GM13976 (cell line): ENCODE measurements around the gene COTL1.

Source experiments
- DNase-seq: peaks from one replicate; pipeline ENCODE4 v3.0.0; 2012; ENCODE audit warnings: low spot score
- in situ Hi-C: fragments of 300-500 bp; cut with MboI; formaldehyde crosslinking; loops from one replicate; pipeline ENCODE4 v1.12.0; 2022; ENCODE audit warnings: low sequenced_read_pairs, mixed read lengths, inconsistent platforms; ENCODE audit not compliant: unreplicated experiment
- TF ChIP-seq, protein P1 (sequence below): IDR thresholded peaks from 2 replicates; pipeline ENCODE4 v1.5.1; 2012; ENCODE audit warnings: borderline replicate concordance, mild to moderate bottlenecking; ENCODE audit not compliant: insufficient read depth; ENCODE audit errors: extremely low read depth, missing control alignments, control extremely low read depth

COTL1 gene

DNA sequence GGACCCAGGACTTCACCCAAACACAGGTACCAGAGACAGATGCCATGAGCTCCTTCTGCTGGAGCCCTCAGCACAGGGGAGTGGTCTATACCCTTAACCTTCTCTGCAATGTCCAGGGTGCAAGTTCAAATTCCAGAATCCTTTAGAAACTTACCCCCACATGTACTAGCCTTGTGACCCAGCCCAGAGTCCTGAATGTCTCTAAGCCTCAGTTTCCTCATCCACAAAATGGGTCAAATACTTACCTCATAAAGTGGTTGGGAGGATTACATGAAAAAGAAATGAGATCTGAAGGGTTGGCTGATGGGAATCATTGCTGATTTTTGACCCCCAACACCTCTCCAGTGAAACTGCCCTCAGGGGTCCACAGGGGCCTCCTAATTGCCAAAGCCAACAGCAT lies 21.7 kb downstream of the COTL1 start:
- no peak for DNase-seq
- TF ChIP-seq, protein P1, sequence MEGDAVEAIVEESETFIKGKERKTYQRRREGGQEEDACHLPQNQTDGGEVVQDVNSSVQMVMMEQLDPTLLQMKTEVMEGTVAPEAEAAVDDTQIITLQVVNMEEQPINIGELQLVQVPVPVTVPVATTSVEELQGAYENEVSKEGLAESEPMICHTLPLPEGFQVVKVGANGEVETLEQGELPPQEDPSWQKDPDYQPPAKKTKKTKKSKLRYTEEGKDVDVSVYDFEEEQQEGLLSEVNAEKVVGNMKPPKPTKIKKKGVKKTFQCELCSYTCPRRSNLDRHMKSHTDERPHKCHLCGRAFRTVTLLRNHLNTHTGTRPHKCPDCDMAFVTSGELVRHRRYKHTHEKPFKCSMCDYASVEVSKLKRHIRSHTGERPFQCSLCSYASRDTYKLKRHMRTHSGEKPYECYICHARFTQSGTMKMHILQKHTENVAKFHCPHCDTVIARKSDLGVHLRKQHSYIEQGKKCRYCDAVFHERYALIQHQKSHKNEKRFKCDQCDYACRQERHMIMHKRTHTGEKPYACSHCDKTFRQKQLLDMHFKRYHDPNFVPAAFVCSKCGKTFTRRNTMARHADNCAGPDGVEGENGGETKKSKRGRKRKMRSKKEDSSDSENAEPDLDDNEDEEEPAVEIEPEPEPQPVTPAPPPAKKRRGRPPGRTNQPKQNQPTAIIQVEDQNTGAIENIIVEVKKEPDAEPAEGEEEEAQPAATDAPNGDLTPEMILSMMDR, result no peak
- in situ Hi-C loops, result no loop called here

DNA sequence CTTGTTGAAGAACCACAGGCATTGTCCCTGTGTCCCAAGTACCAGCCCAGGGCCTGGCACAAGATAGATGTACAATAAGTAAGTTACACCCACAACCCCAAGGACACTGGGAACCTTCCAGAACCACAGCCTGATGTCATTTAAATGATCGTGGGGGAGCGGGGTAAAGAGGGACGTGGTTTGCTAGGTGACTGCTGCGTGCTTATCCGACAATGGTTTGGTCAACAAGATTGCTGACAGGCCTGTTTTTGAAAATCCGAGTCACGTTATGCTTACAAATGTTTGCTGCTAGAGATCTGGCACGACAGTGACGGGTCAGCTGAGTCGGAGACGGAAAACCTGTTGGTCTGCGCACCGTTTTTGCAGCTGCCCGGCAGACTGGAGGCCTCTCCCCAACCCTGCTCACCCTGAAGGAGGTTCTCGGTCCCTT lies 22.8 kb downstream of the COTL1 start:
- DNase-seq, result no peak
- TF ChIP-seq, protein P1, result no peak
- in situ Hi-C loops, result no loop called here

DNA sequence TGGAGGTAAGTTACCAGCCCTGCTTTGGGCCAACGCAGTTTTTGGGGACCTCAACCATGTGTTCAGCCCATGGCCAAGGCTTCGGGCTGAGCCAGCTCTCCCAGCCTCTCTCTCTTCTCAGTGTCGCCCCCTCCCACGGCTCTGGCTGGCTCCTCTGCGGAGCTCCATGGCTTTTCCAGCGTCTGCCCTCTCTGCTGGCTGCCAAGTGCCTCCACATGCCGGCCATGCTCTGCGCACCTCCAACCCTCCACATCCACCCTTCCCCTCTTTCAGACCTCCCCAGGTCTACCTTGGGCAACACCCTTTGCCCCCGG lies 23.2 kb downstream of the COTL1 start:
- in situ Hi-C loops, result no loop called here
- TF ChIP-seq, protein P1, result no peak
- DNase-seq, result no peak

DNA sequence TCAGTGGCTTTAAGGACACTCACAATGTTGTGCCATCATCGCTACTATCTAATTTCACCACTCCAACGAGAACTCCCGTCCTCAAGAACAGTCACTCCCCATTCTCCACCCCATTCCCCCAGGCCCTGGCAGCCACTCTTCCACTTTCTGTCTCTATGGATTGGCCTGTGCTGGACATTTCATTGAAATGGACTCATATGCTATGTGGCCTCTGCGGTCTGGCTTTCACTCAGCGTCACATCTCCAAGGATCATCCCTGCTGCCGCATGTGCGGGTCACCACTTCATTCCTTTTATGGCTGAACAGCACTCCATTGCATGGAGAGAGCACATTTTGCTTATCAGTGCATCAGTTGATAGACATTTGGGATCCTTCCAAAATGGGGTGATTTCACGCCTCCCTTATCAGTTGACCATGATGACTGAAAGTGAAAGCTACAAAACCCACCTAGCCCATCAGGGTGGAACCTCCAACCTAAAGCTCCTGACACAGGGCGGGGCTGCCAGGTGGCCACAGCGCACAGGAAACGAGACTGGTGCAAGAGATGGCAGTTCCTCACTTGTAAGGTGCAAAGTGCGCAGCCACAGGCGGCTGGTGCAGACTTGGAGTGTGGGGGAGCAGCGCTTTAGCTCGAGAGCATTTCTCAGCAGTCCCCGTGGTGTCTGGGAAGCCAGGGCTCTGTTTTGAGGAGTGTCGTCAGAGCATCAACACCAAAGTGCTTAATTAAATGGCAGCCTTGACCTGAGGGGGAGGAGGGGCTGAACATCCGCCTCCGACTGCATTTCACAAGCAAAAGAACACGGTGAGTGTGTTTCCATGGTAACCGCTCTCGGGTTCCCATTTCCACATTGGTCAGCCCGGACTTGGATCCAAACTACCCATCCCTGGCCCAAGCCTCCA lies 23.8 kb downstream of the COTL1 start:
- in situ Hi-C loops, result no loop called here
- peak; percentile 88 for DNase-seq

DNA sequence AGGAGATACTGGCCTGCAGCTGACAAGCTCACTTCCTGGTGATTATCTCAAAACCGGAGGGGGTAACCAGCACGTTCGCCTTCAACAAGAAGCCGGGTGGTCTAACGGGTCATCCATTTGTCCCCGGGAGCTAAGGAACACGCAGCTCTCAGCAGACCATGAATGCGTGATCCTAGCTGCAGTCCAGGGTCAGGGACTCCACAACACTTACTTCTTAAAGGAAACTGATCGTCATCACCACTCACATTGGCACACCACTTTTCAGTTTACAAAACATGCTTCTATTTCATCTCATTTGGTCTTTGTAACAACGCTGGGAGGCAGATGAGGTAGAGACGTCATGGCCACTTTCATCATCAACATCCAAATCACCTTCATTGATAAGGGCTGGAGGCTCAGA lies 25.2 kb downstream of the COTL1 start:
- TF ChIP-seq, protein P1, result no peak

More for the DNA sequence above, 23.8 kb downstream of the COTL1 start:
- TF ChIP-seq, protein P1, result no peak

DNA sequence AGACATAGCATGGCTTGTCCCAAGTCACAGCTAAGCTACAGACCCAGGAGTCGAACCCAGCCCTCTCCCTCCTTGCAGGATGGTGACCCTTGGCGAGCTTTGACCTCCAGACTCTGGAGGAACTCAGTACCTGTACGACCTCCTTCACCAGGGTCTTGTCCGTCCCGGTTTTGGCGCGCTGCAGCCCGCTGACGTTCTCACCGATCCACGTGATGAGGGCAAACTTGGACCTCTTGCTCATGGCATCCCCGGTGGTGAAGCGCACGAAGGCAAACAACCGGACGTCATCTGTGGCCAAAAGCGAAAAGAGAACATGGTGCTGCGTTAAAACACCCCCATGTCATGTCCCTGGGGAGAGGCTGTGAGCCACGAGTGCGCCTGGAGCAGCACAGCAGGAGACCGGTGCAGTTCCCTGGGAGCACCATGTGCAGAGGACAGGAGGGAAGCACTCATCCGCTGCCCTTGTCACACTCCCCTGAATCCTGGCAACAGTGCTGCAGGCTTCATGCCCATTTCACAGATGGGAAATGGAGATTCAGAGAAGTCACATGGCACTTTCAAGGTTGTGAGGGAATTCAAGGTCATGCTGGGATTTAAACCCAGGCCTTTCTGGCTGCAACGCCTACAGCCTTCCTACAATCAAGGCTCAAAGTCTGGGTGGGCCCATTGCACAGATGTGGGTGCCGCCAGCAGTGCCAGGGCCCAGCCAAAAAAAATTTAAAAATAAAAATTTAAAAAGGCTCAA lies 27.7 kb downstream of the COTL1 start:
- TF ChIP-seq, protein P1, result no peak
- in situ Hi-C loops, result no loop called here
- DNase-seq, result no peak

More for the DNA sequence above, 25.2 kb downstream of the COTL1 start:
- DNase-seq, result no peak
- in situ Hi-C loops, result no loop called here
